ENCODE results near the gene HNRNPA3.
A peak's percentile ranks its signal among the peaks of the same experiment; 100 is the strongest.
"Not testable (repeated sequence)": the region's sequence is repeated elsewhere in the genome, so short reads cannot be mapped to it uniquely, and the experiment has no call there.

Gene HNRNPA3

GRCh38 chr2:177254433-177255226, 42.0 kb downstream of the HNRNPA3 start:
- no peak for DNase-seq (ENCODE audit: low read depth in 2 of 2)

- no peak for DNase-seq (ENCODE audit: low read depth in 2 of 2)
These were observed 42.6 kb downstream of the HNRNPA3 start for GRCh38 chr2:177255227-177255601.

- DNase-seq (ENCODE audit: low read depth in 2 of 2) = no peak
These were observed 43.4 kb downstream of the HNRNPA3 start for GRCh38 chr2:177256026-177256425.

- DNase-seq (ENCODE audit: low read depth in 2 of 2) = no peak
These were observed 44.1 kb downstream of the HNRNPA3 start for GRCh38 chr2:177256695-177257094.

- DNase-seq (ENCODE audit: low read depth in 2 of 2) = no peak
These were observed 44.9 kb downstream of the HNRNPA3 start for GRCh38 chr2:177257471-177257870.

- DNase-seq (ENCODE audit: low read depth in 2 of 2) = no peak
These were observed 45.5 kb downstream of the HNRNPA3 start for GRCh38 chr2:177258059-177258458.

- DNase-seq (ENCODE audit: low read depth in 2 of 2) = no peak
These were observed 47.8 kb downstream of the HNRNPA3 start for GRCh38 chr2:177260379-177260778.

- no peak for DNase-seq (ENCODE audit: low read depth in 2 of 2)
These were observed 48.8 kb downstream of the HNRNPA3 start for GRCh38 chr2:177261116-177262060.

GRCh38 chr2:177262092-177262491, 49.5 kb downstream of the HNRNPA3 start:
- no peak for DNase-seq (ENCODE audit: low read depth in 2 of 2)

- no peak for DNase-seq (ENCODE audit: low read depth in 2 of 2)
These were observed 50.4 kb downstream of the HNRNPA3 start for GRCh38 chr2:177262958-177263450.

- DNase-seq (ENCODE audit: low read depth in 2 of 2) = peak; percentile 84 to 88
These were observed 51.0 kb downstream of the HNRNPA3 start for GRCh38 chr2:177263451-177264208.

- DNase-seq (ENCODE audit: low read depth in 2 of 2) = no peak
These were observed 51.7 kb downstream of the HNRNPA3 start for GRCh38 chr2:177264209-177264692.

GRCh38 chr2:177264693-177265587, 52.3 kb downstream of the HNRNPA3 start, which contains the start of gene NFE2L2:
NFE2L2 (minus strand) TSS chr2:177264727; CDS start chr2:177264576, 151 bp downstream.
- peak; percentile 91 to 98 for DNase-seq (ENCODE audit: low read depth in 2 of 2)

- no peak for DNase-seq (ENCODE audit: low read depth in 2 of 2)
These were observed 53.5 kb downstream of the HNRNPA3 start for GRCh38 chr2:177265824-177266817.

- not testable (repeated sequence) for DNase-seq (ENCODE audit: low read depth in 2 of 2)
These were observed 54.4 kb downstream of the HNRNPA3 start for GRCh38 chr2:177266955-177267354.

GRCh38 chr2:177268187-177268871, 55.7 kb downstream of the HNRNPA3 start:
- DNase-seq (ENCODE audit: low read depth in 2 of 2) = no peak

- no peak for DNase-seq (ENCODE audit: low read depth in 2 of 2)
These were observed 56.3 kb downstream of the HNRNPA3 start for GRCh38 chr2:177268901-177269300.

GRCh38 chr2:177270531-177270930, 57.9 kb downstream of the HNRNPA3 start:
- no peak for DNase-seq (ENCODE audit: low read depth in 2 of 2)
